Measurements from ENCODE around the gene ARHGAP1. TPM values are rescaled to one million over a fixed set of nuclear protein-coding genes. Genes with fewer than 3 reads are reported as not detected.
"Not testable (repeated sequence)": the region's sequence is repeated elsewhere in the genome, so short reads cannot be mapped to it uniquely, and the experiment has no call there.

The ARHGAP1 gene
- polyA plus RNA-seq, 3 donors, result 31.6 to 59.3 (median 44.1) TPM

GRCh38 chr11:46718155-46719019 lies 18.0 kb upstream of the ARHGAP1 start:
- H3K4me3 ChIP-seq (replicated peaks in 1 of 3; ENCODE audit: low read depth in 2 of 3, low read length in 3 of 3), result no peak overlapping the region
- no peak for DNase-seq
- no peak overlapping the region for H3K9ac ChIP-seq (ENCODE audit: insufficient read depth, low read length, poor library complexity, severe bottlenecking)
- H3K9me3 ChIP-seq (replicated peaks in 1 of 2; ENCODE audit: control insufficient read depth in 1 of 2, insufficient read depth in 1 of 2, low read length in 2 of 2), result no peaks in the 10 kb centered on the region
- H3K9me3 Mint-ChIP-seq, result peaks cover 0 to 3% (median 0%) of the 10 kb centered on the region in 7 donors
- no peak overlapping the region for H3K4me2 ChIP-seq (replicated peaks; ENCODE audit: extremely low read depth, low read length, poor library complexity, severe bottlenecking)
- no peak overlapping the region for H3K4me3 Mint-ChIP-seq
- H3K27ac ChIP-seq (ENCODE audit: low read depth in 1 of 2, low read length in 2 of 2), result no peak overlapping the region
- no peaks in the 10 kb centered on the region for H4K20me1 ChIP-seq (ENCODE audit: insufficient read depth, low read length)
- H3K36me3 ChIP-seq (replicated peaks in 1 of 2; ENCODE audit: control insufficient read depth in 1 of 2, insufficient read depth in 2 of 2, low read length in 2 of 2), result no peaks in the 10 kb centered on the region
- no peak overlapping the region for H3K27ac Mint-ChIP-seq
- no peaks in the 10 kb centered on the region for H3K27me3 ChIP-seq (ENCODE audit: control insufficient read depth in 2 of 2, insufficient read depth in 2 of 2, low read length in 2 of 2)
- H3K27me3 Mint-ChIP-seq (ENCODE audit: low read depth in 3 of 3), result peaks cover 0 to 5% (median 3%) of the 10 kb centered on the region in 3 donors
- no CpG with 5 or more reads among the region's 11 CpGs for WGBS (ENCODE audit: insufficient coverage)
- H3K36me3 Mint-ChIP-seq, result no peaks in the 10 kb centered on the region
- intact Hi-C loops (cut with micrococcal nuclease), result no loop called here
- peaks cover 6% of the 10 kb centered on the region for H3K4me1 Mint-ChIP-seq
- no peak overlapping the region for H2AFZ ChIP-seq (ENCODE audit: insufficient read depth, low read depth, low read length, poor library complexity, severe bottlenecking)
- TF ChIP-seq, protein P1, sequence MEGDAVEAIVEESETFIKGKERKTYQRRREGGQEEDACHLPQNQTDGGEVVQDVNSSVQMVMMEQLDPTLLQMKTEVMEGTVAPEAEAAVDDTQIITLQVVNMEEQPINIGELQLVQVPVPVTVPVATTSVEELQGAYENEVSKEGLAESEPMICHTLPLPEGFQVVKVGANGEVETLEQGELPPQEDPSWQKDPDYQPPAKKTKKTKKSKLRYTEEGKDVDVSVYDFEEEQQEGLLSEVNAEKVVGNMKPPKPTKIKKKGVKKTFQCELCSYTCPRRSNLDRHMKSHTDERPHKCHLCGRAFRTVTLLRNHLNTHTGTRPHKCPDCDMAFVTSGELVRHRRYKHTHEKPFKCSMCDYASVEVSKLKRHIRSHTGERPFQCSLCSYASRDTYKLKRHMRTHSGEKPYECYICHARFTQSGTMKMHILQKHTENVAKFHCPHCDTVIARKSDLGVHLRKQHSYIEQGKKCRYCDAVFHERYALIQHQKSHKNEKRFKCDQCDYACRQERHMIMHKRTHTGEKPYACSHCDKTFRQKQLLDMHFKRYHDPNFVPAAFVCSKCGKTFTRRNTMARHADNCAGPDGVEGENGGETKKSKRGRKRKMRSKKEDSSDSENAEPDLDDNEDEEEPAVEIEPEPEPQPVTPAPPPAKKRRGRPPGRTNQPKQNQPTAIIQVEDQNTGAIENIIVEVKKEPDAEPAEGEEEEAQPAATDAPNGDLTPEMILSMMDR (IDR thresholded peaks at IDR 0.05), result no peak
- H3K79me2 ChIP-seq (ENCODE audit: insufficient read depth, low read length), result no peaks in the 10 kb centered on the region
- no peaks in the 10 kb centered on the region for H3K4me1 ChIP-seq (ENCODE audit: control insufficient read depth in 1 of 2, insufficient read depth in 2 of 2, low read length in 2 of 2)

DNA sequence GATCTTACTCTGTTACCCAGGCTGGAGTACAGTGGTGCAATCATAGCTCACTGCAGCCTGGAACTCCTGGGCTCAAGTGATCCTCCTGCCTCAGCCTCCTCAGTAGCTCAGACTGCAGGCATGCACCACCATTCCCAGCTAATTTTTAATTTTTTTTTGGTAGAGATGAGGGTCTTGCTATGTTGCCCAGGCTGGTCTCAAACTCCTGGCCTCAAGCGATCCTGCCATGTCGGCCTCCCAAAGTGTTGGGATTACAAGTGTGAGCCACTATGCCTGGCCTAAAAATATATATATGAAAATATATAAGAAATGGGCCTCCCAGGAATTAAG lies 17.4 kb upstream of the ARHGAP1 start:
- H3K79me2 ChIP-seq (ENCODE audit: insufficient read depth, low read length); H3K4me3 ChIP-seq (replicated peaks in 1 of 3; ENCODE audit: low read depth in 2 of 3, low read length in 3 of 3); intact Hi-C loops (cut with micrococcal nuclease); H3K27ac Mint-ChIP-seq; H3K9me3 Mint-ChIP-seq; H4K20me1 ChIP-seq (ENCODE audit: insufficient read depth, low read length); H3K4me1 Mint-ChIP-seq; H3K27me3 ChIP-seq (ENCODE audit: control insufficient read depth in 2 of 2, insufficient read depth in 2 of 2, low read length in 2 of 2); H3K4me1 ChIP-seq (ENCODE audit: control insufficient read depth in 1 of 2, insufficient read depth in 2 of 2, low read length in 2 of 2); H3K4me2 ChIP-seq (replicated peaks; ENCODE audit: extremely low read depth, low read length, poor library complexity, severe bottlenecking); H3K4me3 Mint-ChIP-seq; H3K36me3 ChIP-seq (replicated peaks in 1 of 2; ENCODE audit: control insufficient read depth in 1 of 2, insufficient read depth in 2 of 2, low read length in 2 of 2); H2AFZ ChIP-seq (ENCODE audit: insufficient read depth, low read depth, low read length, poor library complexity, severe bottlenecking); H3K27ac ChIP-seq (ENCODE audit: low read depth in 1 of 2, low read length in 2 of 2); H3K9me3 ChIP-seq (replicated peaks in 1 of 2; ENCODE audit: control insufficient read depth in 1 of 2, insufficient read depth in 1 of 2, low read length in 2 of 2); H3K27me3 Mint-ChIP-seq (ENCODE audit: low read depth in 3 of 3); H3K9ac ChIP-seq (ENCODE audit: insufficient read depth, low read length, poor library complexity, severe bottlenecking); DNase-seq; H3K36me3 Mint-ChIP-seq: not testable (repeated sequence)
- WGBS (ENCODE audit: insufficient coverage), result no CpG with 5 or more reads among the region's 2 CpGs
